LNCAP (cell line): Measurements from ENCODE around the gene ZNF710.

Source experiments
- CTCF ChIP-seq: fragments of 450-650 bp; IDR thresholded peaks from 2 replicates; pipeline ENCODE4 v1.5.1; 2017; ENCODE audit warnings: mild to moderate bottlenecking

The ZNF710 gene

GRCh38 chr15:90044191-90044590 is 43.1 kb downstream of the ZNF710 start:
- TF ChIP-seq CTCF, result no peak

- TF ChIP-seq CTCF, result no peak
Measured at GRCh38 chr15:90044916-90045371, 43.8 kb downstream of the ZNF710 start.

- no peak for TF ChIP-seq CTCF
Measured at GRCh38 chr15:90046289-90046688, 45.2 kb downstream of the ZNF710 start.

GRCh38 chr15:90046911-90047392 is 45.8 kb downstream of the ZNF710 start:
- TF ChIP-seq CTCF, result no peak

GRCh38 chr15:90047956-90048575 is 46.9 kb downstream of the ZNF710 start:
- TF ChIP-seq CTCF, result no peak

GRCh38 chr15:90049030-90049429 is 47.9 kb downstream of the ZNF710 start:
- no peak for TF ChIP-seq CTCF

GRCh38 chr15:90049666-90050604 is 48.8 kb downstream of the ZNF710 start:
- no peak for TF ChIP-seq CTCF
